Measurements from ENCODE around the gene PIAS1.

- no peak for TF ChIP-seq YY1 (IDR thresholded peaks at IDR 0.05; ENCODE audit: insufficient read depth, insufficient read length)
- TF ChIP-seq ZNF274 (IDR thresholded peaks at IDR 0.05; ENCODE audit: low read depth, low read length): no peak
Observed at GRCh38 chr15:68096099-68096498, 42.0 kb downstream of the PIAS1 start.
